ENCODE data around the gene LRRC57. TPM values are rescaled to one million over a fixed set of nuclear protein-coding genes. Genes with fewer than 3 reads are reported as not detected.

The LRRC57 gene
- total and polyA plus RNA-seq, 2 of the 13 experiments (the other 11 are each of a cell fraction or from before 2014, with no cell fraction given): 5.8 to 14.8 TPM

DNA sequence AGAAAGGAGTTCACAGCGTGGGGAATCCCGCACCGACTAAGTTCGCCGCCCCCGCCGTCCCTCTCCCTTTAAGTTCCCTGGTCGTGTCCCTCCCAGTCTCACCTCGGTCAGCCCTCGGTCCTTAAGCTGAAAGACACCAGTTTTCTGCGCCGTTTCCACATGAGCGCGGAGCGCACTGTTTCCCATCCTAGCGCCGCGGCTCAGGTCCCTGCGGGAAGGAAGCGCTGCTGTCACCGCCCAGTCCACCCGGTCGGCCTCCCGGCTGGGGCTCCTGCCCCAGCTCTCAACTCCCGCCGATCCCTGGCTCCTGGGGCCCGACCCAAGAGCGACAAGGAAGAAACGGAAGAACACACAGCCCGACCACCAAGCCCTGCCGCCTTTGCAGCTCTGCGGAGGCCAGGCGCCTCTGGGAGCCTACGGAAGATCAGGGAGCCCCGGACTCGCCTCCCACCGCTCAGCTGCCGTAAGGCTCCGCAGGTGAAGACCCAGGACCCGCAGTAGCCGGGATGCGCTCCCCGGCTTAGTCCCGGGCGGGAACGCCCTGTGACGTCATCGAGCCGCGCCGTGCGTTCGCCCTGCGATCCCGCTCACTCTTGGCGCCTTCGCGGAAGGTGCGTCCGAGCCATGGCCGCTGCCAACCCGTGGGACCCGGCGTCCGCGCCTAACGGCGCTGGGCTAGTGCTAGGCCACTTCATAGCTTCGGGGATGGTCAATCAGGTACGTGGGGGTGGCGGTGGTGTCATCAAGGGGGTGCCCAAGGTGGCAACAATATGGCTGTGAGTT is at the start of gene LRRC57, which contains the start of gene HAUS2 (continued):
- no peak for TF ChIP-seq HOXA7 (CRISPR knock-in tag; IDR thresholded peaks at IDR 0.05)
- TF ChIP-seq ZNF414 (CRISPR knock-in tag; IDR thresholded peaks at IDR 0.05): no peak
- peak; percentile 70; the same call in 1 of the 2 replicates for TF ChIP-seq ZNF276 (CRISPR knock-in tag; IDR thresholded peaks at IDR 0.05; ENCODE audit: low read depth)
- TF ChIP-seq ZNF430 (CRISPR knock-in tag; IDR thresholded peaks at IDR 0.05): peak; percentile 55; the same call in 1 of the 2 replicates
- TF ChIP-seq, protein P1, sequence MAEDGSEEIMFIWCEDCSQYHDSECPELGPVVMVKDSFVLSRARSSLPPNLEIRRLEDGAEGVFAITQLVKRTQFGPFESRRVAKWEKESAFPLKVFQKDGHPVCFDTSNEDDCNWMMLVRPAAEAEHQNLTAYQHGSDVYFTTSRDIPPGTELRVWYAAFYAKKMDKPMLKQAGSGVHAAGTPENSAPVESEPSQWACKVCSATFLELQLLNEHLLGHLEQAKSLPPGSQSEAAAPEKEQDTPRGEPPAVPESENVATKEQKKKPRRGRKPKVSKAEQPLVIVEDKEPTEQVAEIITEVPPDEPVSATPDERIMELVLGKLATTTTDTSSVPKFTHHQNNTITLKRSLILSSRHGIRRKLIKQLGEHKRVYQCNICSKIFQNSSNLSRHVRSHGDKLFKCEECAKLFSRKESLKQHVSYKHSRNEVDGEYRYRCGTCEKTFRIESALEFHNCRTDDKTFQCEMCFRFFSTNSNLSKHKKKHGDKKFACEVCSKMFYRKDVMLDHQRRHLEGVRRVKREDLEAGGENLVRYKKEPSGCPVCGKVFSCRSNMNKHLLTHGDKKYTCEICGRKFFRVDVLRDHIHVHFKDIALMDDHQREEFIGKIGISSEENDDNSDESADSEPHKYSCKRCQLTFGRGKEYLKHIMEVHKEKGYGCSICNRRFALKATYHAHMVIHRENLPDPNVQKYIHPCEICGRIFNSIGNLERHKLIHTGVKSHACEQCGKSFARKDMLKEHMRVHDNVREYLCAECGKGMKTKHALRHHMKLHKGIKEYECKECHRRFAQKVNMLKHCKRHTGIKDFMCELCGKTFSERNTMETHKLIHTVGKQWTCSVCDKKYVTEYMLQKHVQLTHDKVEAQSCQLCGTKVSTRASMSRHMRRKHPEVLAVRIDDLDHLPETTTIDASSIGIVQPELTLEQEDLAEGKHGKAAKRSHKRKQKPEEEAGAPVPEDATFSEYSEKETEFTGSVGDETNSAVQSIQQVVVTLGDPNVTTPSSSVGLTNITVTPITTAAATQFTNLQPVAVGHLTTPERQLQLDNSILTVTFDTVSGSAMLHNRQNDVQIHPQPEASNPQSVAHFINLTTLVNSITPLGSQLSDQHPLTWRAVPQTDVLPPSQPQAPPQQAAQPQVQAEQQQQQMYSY (CRISPR knock-in tag; IDR thresholded peaks at IDR 0.05): peak; percentile 58
- no peak for TF ChIP-seq ZIK1 (CRISPR knock-in tag; IDR thresholded peaks at IDR 0.05; ENCODE audit: borderline replicate concordance, low read depth)
- no peak for TF ChIP-seq ZNF570 (CRISPR knock-in tag; IDR thresholded peaks at IDR 0.05; ENCODE audit: borderline replicate concordance)
- TF ChIP-seq SIN3A (IDR thresholded peaks at IDR 0.05; ENCODE audit: borderline replicate concordance, low read depth, low read length): peak; percentile 87
- TF ChIP-seq, protein P2, sequence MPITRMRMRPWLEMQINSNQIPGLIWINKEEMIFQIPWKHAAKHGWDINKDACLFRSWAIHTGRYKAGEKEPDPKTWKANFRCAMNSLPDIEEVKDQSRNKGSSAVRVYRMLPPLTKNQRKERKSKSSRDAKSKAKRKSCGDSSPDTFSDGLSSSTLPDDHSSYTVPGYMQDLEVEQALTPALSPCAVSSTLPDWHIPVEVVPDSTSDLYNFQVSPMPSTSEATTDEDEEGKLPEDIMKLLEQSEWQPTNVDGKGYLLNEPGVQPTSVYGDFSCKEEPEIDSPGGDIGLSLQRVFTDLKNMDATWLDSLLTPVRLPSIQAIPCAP (CRISPR knock-in tag; IDR thresholded peaks at IDR 0.05; ENCODE audit: low read depth): no peak
- TF ChIP-seq, protein P3, sequence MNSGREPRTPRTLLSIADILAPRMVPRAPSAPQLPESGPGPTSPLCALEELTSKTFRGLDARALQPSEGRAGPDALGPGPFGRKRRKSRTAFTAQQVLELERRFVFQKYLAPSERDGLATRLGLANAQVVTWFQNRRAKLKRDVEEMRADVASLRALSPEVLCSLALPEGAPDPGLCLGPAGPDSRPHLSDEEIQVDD (CRISPR knock-in tag; IDR thresholded peaks at IDR 0.05; ENCODE audit: borderline replicate concordance): no peak
- TF ChIP-seq ZNF883 (CRISPR knock-in tag; IDR thresholded peaks at IDR 0.05; ENCODE audit: not compliant biosample characterization): no peak
- TF ChIP-seq, protein P4, sequence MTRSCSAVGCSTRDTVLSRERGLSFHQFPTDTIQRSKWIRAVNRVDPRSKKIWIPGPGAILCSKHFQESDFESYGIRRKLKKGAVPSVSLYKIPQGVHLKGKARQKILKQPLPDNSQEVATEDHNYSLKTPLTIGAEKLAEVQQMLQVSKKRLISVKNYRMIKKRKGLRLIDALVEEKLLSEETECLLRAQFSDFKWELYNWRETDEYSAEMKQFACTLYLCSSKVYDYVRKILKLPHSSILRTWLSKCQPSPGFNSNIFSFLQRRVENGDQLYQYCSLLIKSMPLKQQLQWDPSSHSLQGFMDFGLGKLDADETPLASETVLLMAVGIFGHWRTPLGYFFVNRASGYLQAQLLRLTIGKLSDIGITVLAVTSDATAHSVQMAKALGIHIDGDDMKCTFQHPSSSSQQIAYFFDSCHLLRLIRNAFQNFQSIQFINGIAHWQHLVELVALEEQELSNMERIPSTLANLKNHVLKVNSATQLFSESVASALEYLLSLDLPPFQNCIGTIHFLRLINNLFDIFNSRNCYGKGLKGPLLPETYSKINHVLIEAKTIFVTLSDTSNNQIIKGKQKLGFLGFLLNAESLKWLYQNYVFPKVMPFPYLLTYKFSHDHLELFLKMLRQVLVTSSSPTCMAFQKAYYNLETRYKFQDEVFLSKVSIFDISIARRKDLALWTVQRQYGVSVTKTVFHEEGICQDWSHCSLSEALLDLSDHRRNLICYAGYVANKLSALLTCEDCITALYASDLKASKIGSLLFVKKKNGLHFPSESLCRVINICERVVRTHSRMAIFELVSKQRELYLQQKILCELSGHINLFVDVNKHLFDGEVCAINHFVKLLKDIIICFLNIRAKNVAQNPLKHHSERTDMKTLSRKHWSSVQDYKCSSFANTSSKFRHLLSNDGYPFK (CRISPR knock-in tag; IDR thresholded peaks at IDR 0.05; ENCODE audit: borderline replicate concordance): peak; percentile 80; the same call in 1 of the 2 replicates
- TF ChIP-seq ZNF552 (CRISPR knock-in tag; IDR thresholded peaks at IDR 0.05; ENCODE audit: borderline replicate concordance): 0 out of 2 replicates have a peak, but pooled peaks have one; percentile 63
- TF ChIP-seq ZBTB21 (CRISPR knock-in tag; IDR thresholded peaks at IDR 0.05): no peak
- TF ChIP-seq ZKSCAN8 (CRISPR knock-in tag; IDR thresholded peaks at IDR 0.05; ENCODE audit: borderline replicate concordance): no peak

Data from HepG2 (cell line).